Measurements from ENCODE around the gene PBX4. TPM values are rescaled to one million over a fixed set of nuclear protein-coding genes. Genes with fewer than 3 reads are reported as not detected.

PBX4 gene
- polyA plus RNA-seq, 1 experiment, result 0.63 TPM

GRCh38 chr19:19530423-19530804 lies 88.1 kb downstream of the PBX4 start:
- no peak for DNase-seq (ENCODE audit: low read depth, low spot score)
- ChIA-PET CTCF (interaction anchor here (0.8 to 5.0 kb wide), 3 partner anchors 22 to 427 kb away, joined by 3 to 94 read pairs (median 58); partner anchors contain the start of gene GMIP), POLR2A (interaction anchor here (0.6 to 1.2 kb wide), 2 partner anchors 61 to 81 kb away, joined by 3 to 8 read pairs; no protein-coding TSS in a partner anchor)
- no peak for TF ChIP-seq CTCF (IDR thresholded peaks at IDR 0.05; ENCODE audit: low read depth, low read length)
- Histone ChIP-seq H3K27me3 (ENCODE audit: control insufficient read depth, insufficient read depth, low read length) (no peaks in the 10 kb centered on the region), H3K27ac (ENCODE audit: low read depth, low read length) (no peak overlapping the region), H3K9me3 (ENCODE audit: control insufficient read depth, insufficient read depth, low read length) (no peaks in the 10 kb centered on the region; the same call in 1 of the 2 replicates), H3K4me3 (ENCODE audit: low read depth, low read length) (no peak overlapping the region)

GRCh38 chr19:19529783-19530422 lies 88.6 kb downstream of the PBX4 start:
- H3K4me3 ChIP-seq (ENCODE audit: low read depth, low read length), result no peak overlapping the region
- no peaks in the 10 kb centered on the region; the same call in 1 of the 2 replicates for H3K9me3 ChIP-seq (ENCODE audit: control insufficient read depth, insufficient read depth, low read length)
- CTCF ChIA-PET, result interaction anchor here (0.7 to 5.0 kb wide), 3 partner anchors 23 to 115 kb away, joined by 3 to 94 read pairs (median 58); partner anchors contain the start of gene GMIP
- POLR2A ChIA-PET, result interaction anchor here (0.6 to 1.2 kb wide), 3 partner anchors 23 to 81 kb away, joined by 3 to 8 read pairs (median 3); no protein-coding TSS in a partner anchor
- no peak overlapping the region for H3K27ac ChIP-seq (ENCODE audit: low read depth, low read length)
- TF ChIP-seq CTCF (IDR thresholded peaks at IDR 0.05; ENCODE audit: low read depth, low read length), result no peak
- H3K27me3 ChIP-seq (ENCODE audit: control insufficient read depth, insufficient read depth, low read length), result no peaks in the 10 kb centered on the region
- no peak for DNase-seq (ENCODE audit: low read depth, low spot score)

- ChIA-PET POLR2A (interaction anchor here (0.5 to 0.8 kb wide), 2 partner anchors 24 to 371 kb away, joined by 3 to 4 read pairs; no protein-coding TSS in a partner anchor), CTCF (interaction anchor here (5.0 kb wide), 1 partner anchor 116 kb away, joined by 94 read pairs; the partner anchor contains the start of gene GMIP)
- H3K4me3 ChIP-seq (ENCODE audit: low read depth, low read length), result no peak within 1 kb of the TSS
- H3K27me3 ChIP-seq (ENCODE audit: control insufficient read depth, insufficient read depth, low read length), result no peaks in the 10 kb centered on the region
- H3K9me3 ChIP-seq (ENCODE audit: control insufficient read depth, insufficient read depth, low read length), result no peaks in the 10 kb centered on the region; the same call in 1 of the 2 replicates
- H3K27ac ChIP-seq (ENCODE audit: low read depth, low read length), result no peak within 1 kb of the TSS
- DNase-seq (ENCODE audit: low read depth, low spot score), result no peak
- no peak for TF ChIP-seq CTCF (IDR thresholded peaks at IDR 0.05; ENCODE audit: low read depth, low read length)
These were observed 89.6 kb downstream of the PBX4 start, which contains the start of gene YJEFN3 for GRCh38 chr19:19528721-19529490. TSS of gene YJEFN3 (plus strand) at chr19:19528911. CDS start at chr19:19528933, 22 bp downstream.

GRCh38 chr19:19527674-19528625 lies 90.5 kb downstream of the PBX4 start:
- H3K27ac ChIP-seq (ENCODE audit: low read depth, low read length), result no peak overlapping the region
- no peak for DNase-seq (ENCODE audit: low read depth, low spot score)
- no peak overlapping the region for H3K4me3 ChIP-seq (ENCODE audit: low read depth, low read length)
- H3K9me3 ChIP-seq (ENCODE audit: control insufficient read depth, insufficient read depth, low read length), result no peaks in the 10 kb centered on the region; the same call in 1 of the 2 replicates
- no peak for TF ChIP-seq CTCF (IDR thresholded peaks at IDR 0.05; ENCODE audit: low read depth, low read length)
- POLR2A ChIA-PET, result no interaction called here
- CTCF ChIA-PET, result interaction anchor here (1.4 to 5.0 kb wide), 2 partner anchors 26 to 117 kb away, joined by 3 to 94 read pairs; partner anchors contain the start of gene GMIP
- no peaks in the 10 kb centered on the region for H3K27me3 ChIP-seq (ENCODE audit: control insufficient read depth, insufficient read depth, low read length)

Measured in AG04450 (cell line).